Stimulated activated CD4-positive, alpha-beta T cell treated with anti-CD3 and anti-CD28 coated beads, Interleukin-4, amount 100 ng/mL, for 4 hours (primary cell): Measurements from ENCODE around the gene VPS52.
"Not testable (repeated sequence)": the region's sequence is repeated elsewhere in the genome, so short reads cannot be mapped to it uniquely, and the experiment has no call there.

Experiments
- DNase-seq, 2 experiments: peaks; one replicate each; pipeline ENCODE4 v3.0.0-alpha.2; 2020

VPS52 gene

DNA sequence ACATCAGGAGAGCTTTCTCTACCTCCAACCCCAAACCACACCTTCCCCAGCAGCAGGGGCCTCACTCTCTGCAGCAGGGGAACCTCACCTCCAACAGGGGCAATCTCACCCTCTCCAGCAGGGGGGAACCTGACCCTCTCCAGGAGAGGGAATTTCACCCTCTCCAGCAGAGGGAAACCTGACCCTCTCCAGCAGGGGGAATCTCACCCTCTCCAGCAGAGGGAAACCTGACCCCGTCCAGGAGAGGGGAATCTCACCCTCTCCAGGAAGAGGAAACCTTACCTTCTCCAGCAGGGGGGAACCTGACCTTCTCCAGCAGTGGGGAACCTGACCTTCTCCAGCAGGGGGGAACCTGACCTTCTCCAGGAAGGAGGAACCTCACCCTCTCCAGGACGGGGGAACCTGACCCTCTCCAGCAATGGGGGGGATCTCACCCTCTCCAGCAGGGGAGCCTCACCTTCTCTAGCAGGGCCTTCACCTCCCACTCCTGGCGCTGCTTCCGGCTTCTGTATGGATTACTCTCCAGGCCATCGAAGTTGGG is 8.4 kb upstream of the VPS52 start:
- no peak for DNase-seq

- DNase-seq: no peak
These were observed 7.6 kb upstream of the VPS52 start for GRCh38 chr6:33279257-33279695.

DNA sequence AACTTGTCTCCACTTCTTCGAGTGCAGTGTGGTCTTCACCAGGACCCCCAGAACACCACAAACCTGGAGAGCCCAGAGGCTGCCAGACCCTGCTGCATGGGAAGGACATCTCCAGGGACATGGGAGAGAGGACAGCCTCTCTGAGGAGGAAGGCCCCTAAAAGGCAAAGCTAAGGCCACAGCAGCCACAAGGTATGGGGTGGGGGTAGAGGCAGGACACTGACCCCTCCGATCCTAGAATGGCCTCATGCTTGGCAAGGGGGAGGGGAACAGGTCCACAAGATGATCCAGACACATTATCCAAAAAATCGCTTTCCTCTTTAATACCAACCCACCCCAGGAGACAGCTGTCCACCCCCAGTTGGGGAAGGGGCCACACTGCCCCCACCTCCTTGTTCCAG is 7.1 kb upstream of the VPS52 start:
- DNase-seq: no peak

- DNase-seq: no peak
These were observed 6.7 kb upstream of the VPS52 start for GRCh38 chr6:33278392-33278741.

DNA sequence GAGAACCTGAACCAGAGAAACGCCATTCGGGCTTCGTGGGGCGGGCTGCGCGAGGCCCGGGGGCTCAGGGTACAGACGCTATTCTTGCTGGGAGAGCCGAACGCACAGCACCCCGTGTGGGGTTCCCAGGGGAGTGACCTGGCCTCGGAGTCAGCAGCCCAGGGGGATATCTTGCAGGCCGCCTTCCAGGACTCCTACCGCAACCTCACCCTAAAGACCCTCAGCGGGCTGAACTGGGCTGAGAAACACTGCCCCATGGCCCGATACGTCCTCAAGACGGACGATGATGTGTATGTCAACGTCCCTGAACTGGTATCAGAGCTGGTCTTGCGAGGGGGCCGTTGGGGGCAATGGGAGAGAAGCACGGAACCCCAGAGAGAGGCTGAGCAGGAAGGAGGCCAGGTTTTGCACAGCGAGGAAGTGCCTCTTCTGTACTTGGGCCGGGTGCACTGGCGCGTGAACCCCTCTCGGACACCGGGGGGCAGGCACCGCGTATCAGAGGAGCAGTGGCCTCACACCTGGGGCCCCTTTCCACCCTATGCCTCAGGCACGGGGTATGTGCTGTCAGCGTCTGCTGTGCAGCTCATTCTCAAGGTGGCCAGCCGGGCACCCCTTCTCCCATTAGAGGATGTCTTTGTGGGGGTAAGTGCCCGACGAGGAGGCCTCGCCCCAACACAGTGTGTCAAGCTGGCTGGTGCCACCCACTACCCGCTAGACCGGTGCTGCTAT is 6.2 kb upstream of the VPS52 start:
- peak in 1 of 2 experiments; percentile 21 for DNase-seq

- DNase-seq: peak; percentile 63 to 76
These were observed 5.4 kb upstream of the VPS52 start, which contains the start of gene B3GALT4 for GRCh38 chr6:33276864-33277662. Gene B3GALT4 (plus strand): TSS chr6:33277123. CDS start chr6:33277420, 297 bp downstream.

DNA sequence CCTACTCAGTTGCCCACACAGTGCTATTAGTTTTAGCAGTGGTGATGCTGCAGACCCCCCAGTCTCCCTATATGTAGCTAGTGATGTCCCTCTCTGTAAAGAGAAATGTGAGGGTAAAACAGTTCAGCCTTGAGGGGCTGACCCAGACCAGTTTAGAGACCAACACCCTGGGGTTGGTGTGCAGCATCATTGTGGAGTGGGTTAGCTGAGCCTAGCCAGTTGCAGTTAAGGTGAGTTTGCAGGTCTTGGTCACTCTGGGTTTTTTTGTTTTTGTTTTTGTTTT is 4.8 kb upstream of the VPS52 start:
- DNase-seq: no peak

DNA sequence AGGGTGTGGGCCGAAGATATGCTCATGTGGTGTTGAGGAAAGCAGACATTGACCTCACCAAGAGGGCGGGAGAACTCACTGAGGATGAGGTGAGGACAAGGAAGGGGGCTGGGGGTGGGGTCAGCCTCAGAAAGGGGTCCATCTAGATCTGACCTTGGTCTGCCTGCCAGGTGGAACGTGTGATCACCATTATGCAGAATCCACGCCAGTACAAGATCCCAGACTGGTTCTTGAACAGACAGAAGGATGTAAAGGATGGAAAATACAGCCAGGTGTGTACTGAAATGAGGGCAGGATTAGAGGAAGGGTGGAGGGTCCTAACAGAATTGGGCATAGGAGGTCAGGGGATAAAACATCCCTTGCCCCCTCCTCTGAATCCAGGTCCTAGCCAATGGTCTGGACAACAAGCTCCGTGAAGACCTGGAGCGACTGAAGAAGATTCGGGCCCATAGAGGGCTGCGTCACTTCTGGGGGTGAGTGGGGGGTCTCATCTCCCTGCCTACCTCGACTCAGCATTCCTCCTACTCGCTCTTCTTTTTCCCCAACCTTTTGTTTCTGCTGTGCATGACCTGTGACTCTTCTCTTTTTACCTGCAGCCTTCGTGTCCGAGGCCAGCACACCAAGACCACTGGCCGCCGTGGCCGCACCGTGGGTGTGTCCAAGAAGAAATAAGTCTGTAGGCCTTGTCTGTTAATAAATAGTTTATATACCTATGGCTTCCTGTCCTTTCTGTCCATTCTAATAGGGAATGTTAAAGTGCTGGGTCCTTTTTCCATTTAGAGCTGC is 4.3 kb upstream of the VPS52 start:
- not testable (repeated sequence) for DNase-seq

DNA sequence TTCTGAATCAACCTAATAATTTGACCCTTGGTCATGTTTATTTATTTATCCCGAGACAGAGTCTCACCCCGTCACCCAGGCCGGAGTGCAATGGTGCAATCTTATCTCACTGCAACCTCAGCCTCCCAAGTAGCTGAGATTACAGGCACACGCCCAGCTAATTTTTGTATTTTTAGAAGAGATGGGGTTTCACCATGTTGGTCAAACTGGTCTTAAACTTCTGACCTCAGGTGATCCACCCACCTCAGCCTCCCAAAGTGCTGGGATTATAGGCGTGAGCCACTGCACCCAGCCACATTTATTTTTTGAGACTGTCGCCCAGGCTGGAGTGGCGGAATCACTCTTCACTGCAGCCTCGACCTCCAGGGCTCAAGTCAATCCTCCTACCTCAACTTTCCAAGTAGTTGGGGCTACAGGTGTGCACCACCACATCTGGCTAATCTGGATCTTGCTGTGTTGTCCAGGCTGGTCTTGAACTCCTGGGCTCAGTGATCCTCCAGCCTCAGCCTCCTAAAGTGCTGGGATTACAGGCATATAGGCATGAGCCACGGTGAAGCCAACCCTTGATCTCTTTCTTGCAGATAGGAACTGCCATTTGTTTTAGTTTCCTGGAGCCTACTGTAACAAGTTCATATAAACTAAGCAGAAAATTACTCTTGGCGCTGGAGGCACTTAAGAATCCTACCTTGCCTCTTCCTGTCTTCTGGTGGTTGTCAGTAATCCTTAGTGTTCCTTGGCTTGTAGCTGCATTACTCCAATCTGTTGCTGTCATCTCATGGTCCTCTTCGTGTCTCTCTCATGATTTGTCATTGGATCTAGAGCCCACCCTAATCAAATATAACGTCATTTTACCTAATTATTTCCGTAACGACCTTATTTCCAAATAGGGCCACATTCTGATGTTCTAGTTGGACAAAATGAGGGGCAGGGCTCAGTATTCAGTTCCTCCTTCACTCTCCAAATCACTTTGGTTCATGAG is 2.5 kb upstream of the VPS52 start:
- no peak for DNase-seq

GRCh38 chr6:33273129-33273923 is 1.6 kb upstream of the VPS52 start:
- DNase-seq: no peak

GRCh38 chr6:33272275-33273128 is 826 bp upstream of the VPS52 start:
- DNase-seq: no peak

- DNase-seq: no peak
These were observed 584 bp downstream of the VPS52 start for GRCh38 chr6:33271117-33271467.

- no peak for DNase-seq
These were observed 7.7 kb downstream of the VPS52 start for GRCh38 chr6:33264015-33264414.

GRCh38 chr6:33262490-33262889 is 9.2 kb downstream of the VPS52 start:
- DNase-seq: not testable (repeated sequence)

DNA sequence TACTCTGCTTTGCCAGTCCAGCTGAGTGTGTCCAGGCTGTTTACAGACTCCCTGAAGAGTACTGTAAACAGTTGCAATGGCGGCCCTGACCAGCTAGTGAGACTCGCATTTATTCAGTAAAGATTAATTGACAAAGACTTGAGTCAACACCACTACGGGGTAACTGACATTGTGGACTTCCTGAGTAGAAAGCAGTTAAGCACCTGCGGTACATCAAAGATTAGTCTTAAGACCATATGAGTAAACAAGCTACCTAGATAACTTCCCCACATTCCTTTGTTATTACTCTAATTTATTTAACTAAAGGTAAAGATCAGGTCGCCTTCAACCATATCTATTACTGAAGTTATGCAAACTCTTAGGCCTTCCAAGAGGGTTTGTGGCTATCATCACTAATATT is 12.6 kb downstream of the VPS52 start:
- DNase-seq: no peak

DNA sequence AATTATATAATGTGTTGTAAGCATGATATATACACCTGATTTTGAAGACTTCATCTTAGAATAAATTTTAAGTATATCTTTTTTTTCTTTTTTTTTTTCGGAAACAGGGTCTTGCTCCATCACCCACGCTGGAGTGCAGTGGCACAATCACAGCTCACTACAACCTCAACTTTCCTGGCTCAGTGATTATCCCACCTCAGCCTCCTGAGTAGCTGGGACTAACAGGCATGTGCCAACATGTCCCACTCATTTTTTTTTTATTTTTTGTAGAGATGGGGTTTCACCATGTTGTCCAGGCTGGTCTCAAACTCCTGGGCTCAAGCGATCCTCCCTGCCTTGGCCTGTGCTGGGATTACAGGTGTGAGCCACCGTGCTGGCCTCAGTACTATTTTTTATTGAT is 17.1 kb downstream of the VPS52 start:
- DNase-seq: no peak

DNA sequence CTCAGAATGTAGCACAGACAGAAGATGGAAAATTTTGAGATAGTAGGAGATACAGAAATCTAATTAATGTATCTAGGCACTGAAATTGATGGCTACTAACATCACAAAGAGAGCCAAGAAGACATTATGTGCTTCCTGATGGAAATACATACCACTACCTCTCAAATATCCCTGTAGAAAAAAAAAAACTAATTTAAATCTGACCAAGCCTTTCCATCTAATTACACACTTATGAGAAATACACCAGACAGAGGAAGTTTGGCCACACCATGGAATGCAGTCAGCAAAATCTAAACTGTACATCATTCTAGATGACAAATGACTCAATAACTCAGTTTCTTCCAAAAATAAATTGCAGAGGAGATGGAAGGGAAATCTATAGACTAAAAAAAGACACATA is 18.9 kb downstream of the VPS52 start:
- DNase-seq: no peak

GRCh38 chr6:33251395-33252012 is 20.2 kb downstream of the VPS52 start:
- no peak for DNase-seq

DNA sequence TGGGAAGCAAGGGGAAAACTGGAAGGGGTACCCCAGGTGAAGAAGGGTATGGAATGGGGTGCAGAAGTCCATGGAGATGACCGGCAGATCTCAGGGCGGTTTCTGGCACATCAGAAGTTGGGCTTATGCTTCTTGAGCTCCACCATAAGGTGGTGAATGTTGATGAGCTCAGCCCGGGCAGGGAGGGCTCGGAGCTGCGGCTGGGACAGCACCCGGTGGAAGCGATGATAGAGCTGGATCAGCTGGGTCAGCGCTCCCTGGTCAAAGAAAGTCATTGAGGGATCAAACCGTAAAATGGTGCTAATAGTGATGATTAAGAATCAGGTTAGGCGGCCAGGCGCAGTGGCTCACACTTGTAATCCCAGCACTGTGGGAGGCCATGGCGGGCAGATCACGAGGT is 20.9 kb downstream of the VPS52 start:
- DNase-seq: no peak
